Nephron progenitor cell (in vitro differentiated cells): ENCODE data around the gene INSRR.
A peak's percentile ranks its signal among the peaks of the same experiment; 100 is the strongest.

Source experiments
- DNase-seq: peaks from one replicate; pipeline ENCODE4 v3.0.0; 2021
- H3K27ac Mint-ChIP-seq: 2 replicates; pipeline ENCODE4 v1.8.0; 2021; ENCODE audit warnings: mild to moderate bottlenecking, moderate library complexity, mixed read lengths
- H3K27me3 Mint-ChIP-seq: 2 replicates; pipeline ENCODE4 v1.8.0; 2021; ENCODE audit warnings: mild to moderate bottlenecking, low read depth, mixed read lengths; ENCODE audit not compliant: poor library complexity
- H3K36me3 Mint-ChIP-seq: 2 replicates; pipeline ENCODE4 v1.8.0; 2021; ENCODE audit warnings: low read depth, mixed read lengths
- H3K4me1 Mint-ChIP-seq: 2 replicates; pipeline ENCODE4 v1.8.0; 2021; ENCODE audit warnings: mixed read lengths
- H3K4me3 Mint-ChIP-seq: 2 replicates; pipeline ENCODE4 v1.8.0; 2021; ENCODE audit warnings: mild to moderate bottlenecking, moderate library complexity, mixed read lengths
- H3K9me3 Mint-ChIP-seq: 2 replicates; pipeline ENCODE4 v1.8.0; 2021; ENCODE audit warnings: mild to moderate bottlenecking, moderate library complexity, mixed read lengths
- CTCF ChIP-seq: fragments of 200-600 bp; sonication (generic); IDR thresholded peaks from 2 replicates; pipeline ENCODE4 v1.5.0; 2021; ENCODE audit warnings: antibody characterized with exemption

Gene INSRR

GRCh38 chr1:156806512-156807440 lies 52.1 kb downstream of the INSRR start:
- H3K9me3 Mint-ChIP-seq: no peaks in the 10 kb centered on the region
- H3K27ac Mint-ChIP-seq: peak overlapping the region; percentile 94
- peaks cover 83% of the 10 kb centered on the region for H3K4me1 Mint-ChIP-seq
- peaks cover 15% of the 10 kb centered on the region for H3K36me3 Mint-ChIP-seq
- peaks cover 10% of the 10 kb centered on the region for H3K27me3 Mint-ChIP-seq
- no peak for DNase-seq
- no peak overlapping the region for H3K4me3 Mint-ChIP-seq
- TF ChIP-seq CTCF: no peak

GRCh38 chr1:156805766-156806511 lies 53.0 kb downstream of the INSRR start:
- Mint-ChIP-seq H3K4me3 (no peak overlapping the region), H3K4me1 (peaks cover 83% of the 10 kb centered on the region), H3K27me3 (peaks cover 6% of the 10 kb centered on the region), H3K27ac (peak overlapping the region; percentile 94), H3K36me3 (peaks cover 11% of the 10 kb centered on the region), H3K9me3 (no peaks in the 10 kb centered on the region)
- no peak for DNase-seq
- TF ChIP-seq CTCF: no peak

GRCh38 chr1:156804572-156805243 lies 54.2 kb downstream of the INSRR start:
- Mint-ChIP-seq H3K27me3 (peaks cover 4% of the 10 kb centered on the region), H3K9me3 (no peaks in the 10 kb centered on the region), H3K27ac (peak overlapping the region; percentile 82), H3K4me3 (peak overlapping the region; percentile 19), H3K36me3 (peaks cover 15% of the 10 kb centered on the region), H3K4me1 (peaks cover 92% of the 10 kb centered on the region)
- TF ChIP-seq CTCF: no peak
- no peak for DNase-seq

GRCh38 chr1:156804026-156804425 lies 54.9 kb downstream of the INSRR start:
- peak overlapping the region; percentile 82 for H3K27ac Mint-ChIP-seq
- H3K27me3 Mint-ChIP-seq: peaks cover 4% of the 10 kb centered on the region
- no peak for DNase-seq
- peak overlapping the region; percentile 19 for H3K4me3 Mint-ChIP-seq
- peaks cover 89% of the 10 kb centered on the region for H3K4me1 Mint-ChIP-seq
- no peak for TF ChIP-seq CTCF
- no peaks in the 10 kb centered on the region for H3K9me3 Mint-ChIP-seq
- H3K36me3 Mint-ChIP-seq: peaks cover 16% of the 10 kb centered on the region

- Mint-ChIP-seq H3K4me3 (peak overlapping the region; percentile 9), H3K27me3 (peaks cover 2% of the 10 kb centered on the region), H3K27ac (peak overlapping the region; percentile 47), H3K4me1 (peaks cover 89% of the 10 kb centered on the region), H3K9me3 (no peaks in the 10 kb centered on the region), H3K36me3 (peaks cover 19% of the 10 kb centered on the region)
- DNase-seq: no peak
- TF ChIP-seq CTCF: no peak
These were observed 55.6 kb downstream of the INSRR start for GRCh38 chr1:156803086-156803851.
